Measurements from ENCODE around the gene SLC4A2. TPM values are rescaled to one million over a fixed set of nuclear protein-coding genes. Genes with fewer than 3 reads are reported as not detected.

SLC4A2 gene
- polyA plus RNA-seq, 3 donors, result 21.6 to 132 (median 23.8) TPM

DNA sequence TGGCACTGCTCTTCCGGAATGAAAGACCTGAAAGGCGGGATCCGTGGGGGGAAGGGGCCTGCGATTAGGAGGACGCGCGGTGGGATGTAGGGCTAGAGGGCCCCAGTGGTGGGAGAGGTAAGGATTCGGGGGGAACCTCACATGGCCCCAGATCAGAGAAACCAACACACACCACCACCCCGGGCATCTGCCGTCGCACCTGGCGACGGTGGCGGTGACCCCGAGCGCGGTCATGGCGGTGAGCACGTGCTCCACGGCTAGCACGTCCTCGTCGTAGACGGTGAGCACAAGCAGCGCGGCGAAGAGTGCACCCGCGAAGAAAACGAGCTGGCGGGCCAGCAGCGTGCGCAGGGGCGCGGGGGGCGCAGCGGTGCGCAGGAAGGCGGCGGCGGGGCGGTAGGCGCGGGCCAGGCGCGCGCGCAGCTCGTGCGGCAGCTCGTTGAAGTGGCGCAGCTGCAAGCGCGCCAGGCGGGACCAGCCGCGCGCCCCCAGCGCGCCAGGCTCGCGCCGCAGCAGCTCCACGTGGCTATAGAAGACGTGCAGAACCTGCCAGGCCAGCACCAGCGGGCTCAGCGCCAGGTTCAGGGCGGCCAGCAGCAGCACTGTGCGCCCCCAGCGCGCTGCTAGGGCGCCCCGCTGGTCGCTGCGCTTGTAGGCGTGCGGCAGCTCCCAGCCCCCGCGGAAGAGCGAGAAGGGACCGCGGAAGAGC is 40.8 kb upstream of the SLC4A2 start:
- H3K9me3 ChIP-seq (replicated peaks in 1 of 2; ENCODE audit: control insufficient read depth in 1 of 2, insufficient read depth in 1 of 2, low read length in 2 of 2), result peaks cover 0 to 6% of the 10 kb centered on the region in 2 donors
- Mint-ChIP-seq H3K27me3 (ENCODE audit: low read depth in 3 of 3) (peaks cover 57 to 86% (median 63%) of the 10 kb centered on the region in 3 donors), H3K27ac (peak overlapping the region in 2 of 7 donors; percentile 58 to 70), H3K4me1 (peaks cover 35% of the 10 kb centered on the region), H3K36me3 (peaks cover 3 to 4% of the 10 kb centered on the region in 2 donors), H3K4me3 (peak overlapping the region; percentile 56 to 88), H3K9me3 (peaks cover 0 to 16% (median 3%) of the 10 kb centered on the region in 7 donors)
- WGBS (ENCODE audit: insufficient coverage), result 2% methylated on average over 77 of the region's 82 CpGs
- peaks cover 23 to 50% of the 10 kb centered on the region in 2 donors for H3K27me3 ChIP-seq (ENCODE audit: control insufficient read depth in 2 of 2, insufficient read depth in 2 of 2, low read length in 2 of 2)
- no peaks in the 10 kb centered on the region for H4K20me1 ChIP-seq (ENCODE audit: insufficient read depth, low read length)
- H3K4me3 ChIP-seq (replicated peaks in 1 of 3; ENCODE audit: low read depth in 2 of 3, low read length in 3 of 3), result peak overlapping the region in 1 of 3 experiments; percentile 51
- H2AFZ ChIP-seq (ENCODE audit: insufficient read depth, low read depth, low read length, poor library complexity, severe bottlenecking), result peak overlapping the region; percentile 35
- TF ChIP-seq, protein P1, sequence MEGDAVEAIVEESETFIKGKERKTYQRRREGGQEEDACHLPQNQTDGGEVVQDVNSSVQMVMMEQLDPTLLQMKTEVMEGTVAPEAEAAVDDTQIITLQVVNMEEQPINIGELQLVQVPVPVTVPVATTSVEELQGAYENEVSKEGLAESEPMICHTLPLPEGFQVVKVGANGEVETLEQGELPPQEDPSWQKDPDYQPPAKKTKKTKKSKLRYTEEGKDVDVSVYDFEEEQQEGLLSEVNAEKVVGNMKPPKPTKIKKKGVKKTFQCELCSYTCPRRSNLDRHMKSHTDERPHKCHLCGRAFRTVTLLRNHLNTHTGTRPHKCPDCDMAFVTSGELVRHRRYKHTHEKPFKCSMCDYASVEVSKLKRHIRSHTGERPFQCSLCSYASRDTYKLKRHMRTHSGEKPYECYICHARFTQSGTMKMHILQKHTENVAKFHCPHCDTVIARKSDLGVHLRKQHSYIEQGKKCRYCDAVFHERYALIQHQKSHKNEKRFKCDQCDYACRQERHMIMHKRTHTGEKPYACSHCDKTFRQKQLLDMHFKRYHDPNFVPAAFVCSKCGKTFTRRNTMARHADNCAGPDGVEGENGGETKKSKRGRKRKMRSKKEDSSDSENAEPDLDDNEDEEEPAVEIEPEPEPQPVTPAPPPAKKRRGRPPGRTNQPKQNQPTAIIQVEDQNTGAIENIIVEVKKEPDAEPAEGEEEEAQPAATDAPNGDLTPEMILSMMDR (IDR thresholded peaks at IDR 0.05), result peak; percentile 43
- H3K79me2 ChIP-seq (ENCODE audit: insufficient read depth, low read length), result no peaks in the 10 kb centered on the region
- H3K36me3 ChIP-seq (replicated peaks in 1 of 2; ENCODE audit: control insufficient read depth in 1 of 2, insufficient read depth in 2 of 2, low read length in 2 of 2), result no peaks in the 10 kb centered on the region
- intact Hi-C loops (cut with micrococcal nuclease), result loop anchor here in 1 of 2 donors (5.0 kb wide), 1 partner anchor 94 kb away; no protein-coding TSS in a partner anchor
- no peak overlapping the region for H3K27ac ChIP-seq (ENCODE audit: low read depth in 1 of 2, low read length in 2 of 2)
- H3K9ac ChIP-seq (ENCODE audit: insufficient read depth, low read length, poor library complexity, severe bottlenecking), result no peak overlapping the region
- no peak for DNase-seq
- H3K4me1 ChIP-seq (ENCODE audit: control insufficient read depth in 1 of 2, insufficient read depth in 2 of 2, low read length in 2 of 2), result peaks cover 25 to 38% of the 10 kb centered on the region in 2 donors
- peak overlapping the region; percentile 51 for H3K4me2 ChIP-seq (replicated peaks; ENCODE audit: extremely low read depth, low read length, poor library complexity, severe bottlenecking)

DNA sequence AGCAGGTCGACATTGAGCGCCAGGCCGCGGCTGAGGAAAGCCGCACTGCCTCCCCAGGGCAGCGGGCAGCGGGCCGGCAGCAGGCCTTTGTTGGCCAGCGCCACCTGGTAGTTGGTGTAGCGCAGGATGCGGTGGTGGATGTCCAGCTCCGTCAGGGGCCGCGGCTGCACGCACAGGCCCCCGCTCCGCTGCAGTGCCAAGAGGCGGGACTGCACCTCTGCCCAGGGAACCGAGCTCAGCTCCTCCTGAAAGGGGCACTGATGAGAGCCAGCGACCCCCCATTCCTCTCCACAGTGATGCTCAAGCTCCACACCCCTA is 40.3 kb upstream of the SLC4A2 start:
- H3K36me3 Mint-ChIP-seq, result peaks cover 3 to 4% of the 10 kb centered on the region in 2 donors
- no peaks in the 10 kb centered on the region for H4K20me1 ChIP-seq (ENCODE audit: insufficient read depth, low read length)
- no peak overlapping the region for H3K27ac ChIP-seq (ENCODE audit: low read depth in 1 of 2, low read length in 2 of 2)
- no peak overlapping the region for H3K27ac Mint-ChIP-seq
- H3K4me3 ChIP-seq (replicated peaks in 1 of 3; ENCODE audit: low read depth in 2 of 3, low read length in 3 of 3), result no peak overlapping the region
- no peak overlapping the region for H3K9ac ChIP-seq (ENCODE audit: insufficient read depth, low read length, poor library complexity, severe bottlenecking)
- H3K27me3 Mint-ChIP-seq (ENCODE audit: low read depth in 3 of 3), result peaks cover 55 to 84% (median 58%) of the 10 kb centered on the region in 3 donors
- no peak overlapping the region for H3K4me2 ChIP-seq (replicated peaks; ENCODE audit: extremely low read depth, low read length, poor library complexity, severe bottlenecking)
- intact Hi-C loops (cut with micrococcal nuclease), result loop anchor here in 1 of 2 donors (5.0 kb wide), 1 partner anchor 93 kb away; no protein-coding TSS in a partner anchor
- H3K79me2 ChIP-seq (ENCODE audit: insufficient read depth, low read length), result no peaks in the 10 kb centered on the region
- H3K9me3 ChIP-seq (replicated peaks in 1 of 2; ENCODE audit: control insufficient read depth in 1 of 2, insufficient read depth in 1 of 2, low read length in 2 of 2), result peaks cover 0 to 6% of the 10 kb centered on the region in 2 donors
- TF ChIP-seq, protein P1 (IDR thresholded peaks at IDR 0.05), result no peak
- peaks cover 0 to 16% (median 3%) of the 10 kb centered on the region in 7 donors for H3K9me3 Mint-ChIP-seq
- H3K4me1 Mint-ChIP-seq, result peaks cover 30% of the 10 kb centered on the region
- WGBS (ENCODE audit: insufficient coverage), result 10% methylated on average over 19 of the region's 20 CpGs
- no peaks in the 10 kb centered on the region for H3K36me3 ChIP-seq (replicated peaks in 1 of 2; ENCODE audit: control insufficient read depth in 1 of 2, insufficient read depth in 2 of 2, low read length in 2 of 2)
- peak overlapping the region; percentile 35 for H2AFZ ChIP-seq (ENCODE audit: insufficient read depth, low read depth, low read length, poor library complexity, severe bottlenecking)
- H3K4me1 ChIP-seq (ENCODE audit: control insufficient read depth in 1 of 2, insufficient read depth in 2 of 2, low read length in 2 of 2), result peaks cover 20 to 32% of the 10 kb centered on the region in 2 donors
- H3K4me3 Mint-ChIP-seq, result peak overlapping the region in 1 of 2 donors; percentile 74
- DNase-seq, result no peak
- peaks cover 23 to 47% of the 10 kb centered on the region in 2 donors for H3K27me3 ChIP-seq (ENCODE audit: control insufficient read depth in 2 of 2, insufficient read depth in 2 of 2, low read length in 2 of 2)

All from CD14-positive monocyte (primary cell).